ENCODE results near the gene BOK. TPM values are rescaled to one million over a fixed set of nuclear protein-coding genes. Genes with fewer than 3 reads are reported as not detected.

Gene BOK
- polyA plus RNA-seq, 3 donors = 0.05 TPM; not detected in 2

DNA sequence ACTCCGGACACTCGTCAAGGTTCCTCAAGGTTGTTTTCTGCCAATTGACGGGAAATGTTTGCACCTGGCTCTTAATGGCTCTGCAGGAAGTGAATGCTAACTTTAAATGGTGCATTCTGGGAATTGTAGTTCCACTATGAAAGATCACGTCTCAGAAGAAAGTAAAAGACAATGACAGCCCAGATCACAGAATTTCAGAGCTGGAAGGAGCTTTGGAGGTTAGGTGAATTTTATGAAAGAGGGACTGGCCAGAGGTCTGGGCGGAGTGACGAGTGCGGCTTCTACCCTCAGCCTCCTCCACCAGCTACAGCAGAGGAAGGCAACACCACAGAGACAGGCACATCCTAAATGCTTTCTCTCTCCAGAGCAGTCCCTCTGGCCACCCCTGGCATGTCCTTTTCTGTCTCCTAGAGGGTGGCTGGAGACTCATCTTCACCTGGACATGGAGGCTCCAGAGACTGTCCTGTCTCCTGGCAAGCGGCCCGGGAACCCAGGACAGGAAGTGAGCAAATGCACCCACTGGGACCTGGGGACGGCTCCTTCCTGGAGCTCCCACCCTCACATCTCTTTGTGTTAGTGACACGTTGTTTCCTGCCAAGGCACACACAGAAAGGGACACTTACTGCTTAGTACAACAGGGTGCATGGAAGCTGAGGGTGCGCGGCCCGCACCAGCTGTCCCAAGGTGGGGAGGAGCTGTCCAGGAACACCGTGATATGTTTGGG lies 59.0 kb downstream of the BOK start:
- Mint-ChIP-seq H3K27ac (peak overlapping the region in 6 of 7 donors; percentile 31 to 88 (median 78)), H3K4me3 (peak overlapping the region; percentile 71 to 91), H3K4me1 (peaks cover 16% of the 10 kb centered on the region), H3K36me3 (peaks cover 36 to 58% of the 10 kb centered on the region in 2 donors), H3K9me3 (peaks cover 0 to 1% (median 0%) of the 10 kb centered on the region in 7 donors), H3K27me3 (ENCODE audit: low read depth in 3 of 3) (peaks cover 0 to 2% (median 0%) of the 10 kb centered on the region in 3 donors)
- H3K9me3 ChIP-seq (replicated peaks in 1 of 2; ENCODE audit: control insufficient read depth in 1 of 2, insufficient read depth in 1 of 2, low read length in 2 of 2) = no peaks in the 10 kb centered on the region
- H3K79me2 ChIP-seq (ENCODE audit: insufficient read depth, low read length) = peaks cover 4% of the 10 kb centered on the region
- peak overlapping the region in 1 of 2 donors; percentile 34 for H3K27ac ChIP-seq (ENCODE audit: low read depth in 1 of 2, low read length in 2 of 2)
- H3K4me3 ChIP-seq (replicated peaks in 1 of 3; ENCODE audit: low read depth in 2 of 3, low read length in 3 of 3) = peak overlapping the region; percentile 33 to 69 (median 41)
- H3K36me3 ChIP-seq (replicated peaks in 1 of 2; ENCODE audit: control insufficient read depth in 1 of 2, insufficient read depth in 2 of 2, low read length in 2 of 2) = peaks cover 12% of the 10 kb centered on the region in 2 donors
- intact Hi-C loops (cut with micrococcal nuclease) = loop anchor here (5.0 kb wide), 2 partner anchors 110 to 275 kb away; partner anchors contain the start of gene STK25 (in 1 of the 2)
- WGBS (ENCODE audit: insufficient coverage) = 31% methylated on average over 6 of the region's 15 CpGs
- H4K20me1 ChIP-seq (ENCODE audit: insufficient read depth, low read length) = no peaks in the 10 kb centered on the region
- peak; percentile 15 to 25 (median 22) for DNase-seq
- peak overlapping the region; percentile 49 for H2AFZ ChIP-seq (ENCODE audit: insufficient read depth, low read depth, low read length, poor library complexity, severe bottlenecking)
- H3K4me1 ChIP-seq (ENCODE audit: control insufficient read depth in 1 of 2, insufficient read depth in 2 of 2, low read length in 2 of 2) = peaks cover 10 to 11% of the 10 kb centered on the region in 2 donors
- peak overlapping the region; percentile 21 for H3K9ac ChIP-seq (ENCODE audit: insufficient read depth, low read length, poor library complexity, severe bottlenecking)
- TF ChIP-seq, protein P1, sequence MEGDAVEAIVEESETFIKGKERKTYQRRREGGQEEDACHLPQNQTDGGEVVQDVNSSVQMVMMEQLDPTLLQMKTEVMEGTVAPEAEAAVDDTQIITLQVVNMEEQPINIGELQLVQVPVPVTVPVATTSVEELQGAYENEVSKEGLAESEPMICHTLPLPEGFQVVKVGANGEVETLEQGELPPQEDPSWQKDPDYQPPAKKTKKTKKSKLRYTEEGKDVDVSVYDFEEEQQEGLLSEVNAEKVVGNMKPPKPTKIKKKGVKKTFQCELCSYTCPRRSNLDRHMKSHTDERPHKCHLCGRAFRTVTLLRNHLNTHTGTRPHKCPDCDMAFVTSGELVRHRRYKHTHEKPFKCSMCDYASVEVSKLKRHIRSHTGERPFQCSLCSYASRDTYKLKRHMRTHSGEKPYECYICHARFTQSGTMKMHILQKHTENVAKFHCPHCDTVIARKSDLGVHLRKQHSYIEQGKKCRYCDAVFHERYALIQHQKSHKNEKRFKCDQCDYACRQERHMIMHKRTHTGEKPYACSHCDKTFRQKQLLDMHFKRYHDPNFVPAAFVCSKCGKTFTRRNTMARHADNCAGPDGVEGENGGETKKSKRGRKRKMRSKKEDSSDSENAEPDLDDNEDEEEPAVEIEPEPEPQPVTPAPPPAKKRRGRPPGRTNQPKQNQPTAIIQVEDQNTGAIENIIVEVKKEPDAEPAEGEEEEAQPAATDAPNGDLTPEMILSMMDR (IDR thresholded peaks at IDR 0.05) = no peak
- peak overlapping the region; percentile 74 for H3K4me2 ChIP-seq (replicated peaks; ENCODE audit: extremely low read depth, low read length, poor library complexity, severe bottlenecking)
- no peaks in the 10 kb centered on the region for H3K27me3 ChIP-seq (ENCODE audit: control insufficient read depth in 2 of 2, insufficient read depth in 2 of 2, low read length in 2 of 2)

DNA sequence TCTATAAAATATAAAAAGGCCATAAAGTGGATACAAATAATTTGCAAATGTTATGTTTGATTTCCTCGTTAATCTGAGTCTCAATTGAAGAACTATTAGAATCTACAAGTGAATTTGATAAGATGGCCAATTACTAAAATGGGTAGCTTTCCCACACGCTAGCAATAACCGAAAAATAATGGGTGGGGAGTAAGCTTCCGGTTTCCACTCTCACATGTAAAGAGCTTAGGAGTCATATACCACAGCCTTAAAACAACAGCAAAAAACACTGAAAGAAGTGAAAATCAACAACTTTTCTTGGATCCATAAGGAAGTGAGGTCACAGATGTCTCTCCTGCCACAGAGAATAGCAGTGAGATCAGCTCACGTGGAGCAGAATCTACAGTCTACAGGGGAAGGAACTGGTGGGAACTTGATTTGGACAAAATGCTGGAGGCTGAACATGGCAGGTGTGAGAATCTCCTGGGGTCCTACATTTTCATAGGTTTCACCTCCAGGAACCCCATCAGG lies 59.8 kb downstream of the BOK start:
- H3K36me3 Mint-ChIP-seq = peaks cover 36 to 54% of the 10 kb centered on the region in 2 donors
- H3K27ac ChIP-seq (ENCODE audit: low read depth in 1 of 2, low read length in 2 of 2) = no peak overlapping the region
- TF ChIP-seq, protein P1 (IDR thresholded peaks at IDR 0.05) = no peak

More for the DNA sequence above, 59.8 kb downstream of the BOK start:
- Histone ChIP-seq H3K9ac (ENCODE audit: insufficient read depth, low read length, poor library complexity, severe bottlenecking) (no peak overlapping the region), H3K4me3 (replicated peaks in 1 of 3; ENCODE audit: low read depth in 2 of 3, low read length in 3 of 3) (no peak overlapping the region), H3K79me2 (ENCODE audit: insufficient read depth, low read length) (peaks cover 4% of the 10 kb centered on the region), H3K27me3 (ENCODE audit: control insufficient read depth in 2 of 2, insufficient read depth in 2 of 2, low read length in 2 of 2) (no peaks in the 10 kb centered on the region), H4K20me1 (ENCODE audit: insufficient read depth, low read length) (no peaks in the 10 kb centered on the region), H3K4me1 (ENCODE audit: control insufficient read depth in 1 of 2, insufficient read depth in 2 of 2, low read length in 2 of 2) (peaks cover 10 to 11% of the 10 kb centered on the region in 2 donors), H3K4me2 (replicated peaks; ENCODE audit: extremely low read depth, low read length, poor library complexity, severe bottlenecking) (no peak overlapping the region), H3K36me3 (replicated peaks in 1 of 2; ENCODE audit: control insufficient read depth in 1 of 2, insufficient read depth in 2 of 2, low read length in 2 of 2) (peaks cover 12% of the 10 kb centered on the region in 2 donors), H3K9me3 (replicated peaks in 1 of 2; ENCODE audit: control insufficient read depth in 1 of 2, insufficient read depth in 1 of 2, low read length in 2 of 2) (no peaks in the 10 kb centered on the region), H2AFZ (ENCODE audit: insufficient read depth, low read depth, low read length, poor library complexity, severe bottlenecking) (no peak overlapping the region)
- Mint-ChIP-seq H3K4me3 (no peak overlapping the region), H3K4me1 (peaks cover 16% of the 10 kb centered on the region), H3K27me3 (ENCODE audit: low read depth in 3 of 3) (peaks cover 0 to 2% (median 0%) of the 10 kb centered on the region in 3 donors), H3K9me3 (peaks cover 0 to 1% (median 0%) of the 10 kb centered on the region in 7 donors), H3K27ac (peak overlapping the region in 2 of 7 donors; percentile 85 to 87)
- WGBS (ENCODE audit: insufficient coverage) = 60% methylated on average over 1 of the region's 5 CpGs
- no peak for DNase-seq
- intact Hi-C loops (cut with micrococcal nuclease) = loop anchor here (5.0 kb wide), 2 partner anchors 111 to 274 kb away; partner anchors contain the start of gene STK25 (in 1 of the 2)
